ENCODE measurements around the gene INSRR.

The INSRR gene

GRCh38 chr1:156858959-156859522, at the start of gene INSRR:
INSRR (minus strand) TSS chr1:156859117; CDS start chr1:156858621, 496 bp downstream.
- DNase-seq, result no peak

GRCh38 chr1:156908541-156908940, 49.6 kb upstream of the INSRR start:
- DNase-seq, result peak; percentile 7

- DNase-seq, result no peak
Observed at GRCh38 chr1:156906206-156906906, 47.4 kb upstream of the INSRR start.

GRCh38 chr1:156905651-156906050, 46.7 kb upstream of the INSRR start:
- no peak for DNase-seq

- no peak for DNase-seq
Observed at GRCh38 chr1:156905176-156905575, 46.3 kb upstream of the INSRR start.

GRCh38 chr1:156904187-156904959, 45.5 kb upstream of the INSRR start:
- DNase-seq, result no peak

GRCh38 chr1:156903328-156904091, 44.6 kb upstream of the INSRR start:
- no peak for DNase-seq

GRCh38 chr1:156901966-156902915, 43.3 kb upstream of the INSRR start:
- no peak for DNase-seq

- no peak for DNase-seq
Observed at GRCh38 chr1:156901590-156901900, 42.6 kb upstream of the INSRR start.

GRCh38 chr1:156900896-156901589, 42.1 kb upstream of the INSRR start:
- DNase-seq, result no peak

- no peak for DNase-seq
Observed at GRCh38 chr1:156899956-156900718, 41.2 kb upstream of the INSRR start.

- DNase-seq, result no peak
Observed at GRCh38 chr1:156898971-156899664, 40.2 kb upstream of the INSRR start.

GRCh38 chr1:156898161-156898566, 39.2 kb upstream of the INSRR start:
- DNase-seq, result no peak

GRCh38 chr1:156897078-156897825, 38.3 kb upstream of the INSRR start:
- no peak for DNase-seq

GRCh38 chr1:156896490-156897033, 37.6 kb upstream of the INSRR start:
- DNase-seq, result no peak

- DNase-seq, result no peak
Observed at GRCh38 chr1:156895927-156896326, 37.0 kb upstream of the INSRR start.

GRCh38 chr1:156895455-156895812, 36.5 kb upstream of the INSRR start:
- no peak for DNase-seq

GRCh38 chr1:156894711-156895454, 36.0 kb upstream of the INSRR start:
- no peak for DNase-seq

All from NCI-H2029 (cell line).